GM12878 (cell line): Measurements from ENCODE around the gene PPP1R37. TPM values are rescaled to one million over a fixed set of nuclear protein-coding genes. Genes with fewer than 3 reads are reported as not detected.

Experiments used
- ATAC-seq: fragments of 200-7000 bp; cut with Tn5 transposase; 3 replicates; pipeline ENCODE4 v1.9.1; 2020; ENCODE audit warnings: mild to moderate bottlenecking, moderate library complexity
- BruUV-seq: library from RNA; stranded (reverse); fragments of 400-500 nt; replicated peaks from 2 replicates; lab custom pipeline; 2021; lab: Mats Ljungman, UMichigan
- CTCF ChIA-PET: fragments of 300-600 bp; sonication (Branson Sonifier 250); formaldehyde crosslinking; extraction: SDS; loops from one replicate; lab custom pipeline; 2021; ENCODE audit warnings: inconsistent platforms; lab: Yijun Ruan, JAX
- POLR2A ChIA-PET: fragments of 350-600 bp; formaldehyde crosslinking; extraction: SDS; loops from one replicate; lab custom pipeline; 2021; ENCODE audit warnings: inconsistent platforms; lab: Charles Lee
- RAD21 ChIA-PET: fragments of 300-600 bp; sonication (Branson Sonifier 250); formaldehyde crosslinking; loops from one replicate; lab custom pipeline; 2023; ENCODE audit warnings: antibody characterized with exemption; ENCODE audit not compliant: unreplicated experiment; lab: Charles Lee
- SMC1A ChIA-PET: fragments of 300-600 bp; sonication (Branson Sonifier 250); formaldehyde crosslinking; loops from one replicate; lab custom pipeline; 2023; ENCODE audit not compliant: unreplicated experiment, uncharacterized antibody; lab: Charles Lee
- DNase-seq: peaks from one replicate; pipeline ENCODE4 v3.0.0-alpha.2; 2011; ENCODE audit warnings: low read depth, low spot score
- FAIRE-seq: peaks from 3 replicates; lab custom pipeline; 2011; peaks lifted over from hg19 to GRCh38; lab: Jason Lieb, UNC
- H2AFZ ChIP-seq: 2 replicates; pipeline ENCODE4 v1.6.0; 2011; ENCODE audit warnings: low read depth, low read length, control low read depth; ENCODE audit not compliant: control insufficient read depth
- H3K27ac ChIP-seq: 2 replicates; pipeline ENCODE4 v1.5.1; 2011; ENCODE audit warnings: control low read depth; ENCODE audit not compliant: control insufficient read depth, insufficient read depth
- H3K27me3 ChIP-seq, 2 experiments: replicated peaks in 1 of 2; 2 replicates each; pipeline versions ENCODE4 v1.6.0 to v1.6.1; 2011; ENCODE audit warnings: low read length in 1 of 2; ENCODE audit not compliant: control insufficient read depth in 2 of 2, insufficient read depth in 2 of 2
- H3K36me3 ChIP-seq, 2 experiments: 2 replicates each; pipeline ENCODE4 v1.5.1; 2011; ENCODE audit warnings: low read length in 1 of 2; ENCODE audit not compliant: control insufficient read depth in 2 of 2, insufficient read depth in 2 of 2
- H3K4me1 ChIP-seq: 2 replicates; pipeline ENCODE4 v1.6.1; 2011; ENCODE audit warnings: mild to moderate bottlenecking, low read length, moderate library complexity, mixed read lengths; ENCODE audit not compliant: control insufficient read depth, insufficient read depth
- H3K4me2 ChIP-seq: 2 replicates; pipeline ENCODE4 v1.6.0; 2011; ENCODE audit warnings: control low read depth; ENCODE audit not compliant: control insufficient read depth, insufficient read depth
- H3K4me3 ChIP-seq: fragments of 200-600 bp; sonication (generic); 2 replicates; pipeline ENCODE4 v1.5.1; 2016
- H3K79me2 ChIP-seq: 2 replicates; pipeline ENCODE4 v1.6.0; 2011; ENCODE audit warnings: low read length; ENCODE audit not compliant: control insufficient read depth, insufficient read depth
- H3K9ac ChIP-seq: 2 replicates; pipeline ENCODE4 v1.8.0; 2011; ENCODE audit warnings: low read length, control low read depth, mixed read lengths; ENCODE audit not compliant: control insufficient read depth, insufficient read depth
- H3K9me3 ChIP-seq: replicated peaks from 3 replicates; pipeline ENCODE4 v1.5.1; 2011; ENCODE audit warnings: mild to moderate bottlenecking, low read length; ENCODE audit not compliant: control insufficient read depth, insufficient read depth
- H4K20me1 ChIP-seq: 2 replicates; pipeline ENCODE4 v1.6.0; 2011; ENCODE audit not compliant: control insufficient read depth, insufficient read depth
- ASH2L ChIP-seq: fragments of 300-600, 200-600 bp; sonication (generic); IDR thresholded peaks from 2 replicates; pipeline ENCODE4 v1.6.1; 2017; ENCODE audit warnings: low read depth, mild to moderate bottlenecking, borderline replicate concordance
- BRCA1 ChIP-seq: IDR thresholded peaks from 2 replicates; pipeline ENCODE4 v1.6.1; 2011; ENCODE audit warnings: low read depth, low read length, improper control_type of control experiment
- JUND ChIP-seq: IDR thresholded peaks from 2 replicates; pipeline ENCODE4 v1.6.1; 2012; ENCODE audit warnings: low read depth, mild to moderate bottlenecking, low read length, improper control_type of control experiment, moderate library complexity
- KLF5 ChIP-seq: fragments of 450-650 bp; IDR thresholded peaks from 2 replicates; pipeline ENCODE4 v1.6.1; 2014; ENCODE audit warnings: mild to moderate bottlenecking; ENCODE audit not compliant: partially characterized antibody
- NBN ChIP-seq: fragments of 450-650 bp; IDR thresholded peaks from 2 replicates; pipeline ENCODE4 v1.6.1; 2016
- TBL1XR1 ChIP-seq: IDR thresholded peaks from 2 replicates; pipeline ENCODE4 v1.6.1; 2012; ENCODE audit warnings: low read depth, low read length, improper control_type of control experiment
- ZBED1 ChIP-seq: IDR thresholded peaks from 2 replicates; pipeline ENCODE4 v1.6.1; 2016; ENCODE audit warnings: borderline replicate concordance
- ZNF622 ChIP-seq: fragments of 450-650 bp; IDR thresholded peaks from 2 replicates; pipeline ENCODE4 v1.6.1; 2017; ENCODE audit warnings: mild to moderate bottlenecking, inconsistent platforms
- WGBS: methylation state at CpG from one replicate; pipeline ENCODE4 v1.1.6; 2016; ENCODE audit warnings: low lambda C conversion rate; ENCODE audit not compliant: insufficient replicate concordance, insufficient coverage; ENCODE audit errors: missing lambda C conversion rate; 5-methylcytosine and 5-hydroxymethylcytosine counted together
- in situ Hi-C: fragments of 300-500 bp; cut with MboI; formaldehyde crosslinking; loops from 9 replicates; pipeline ENCODE4 v1.14.3; 2018; ENCODE audit warnings: mixed read lengths
- intact Hi-C: fragments of 100-400 bp; cut with micrococcal nuclease; formaldehyde crosslinking; loops from one replicate; pipeline ENCODE4 v1.14.2; 2022; ENCODE audit not compliant: unreplicated experiment
- polyA plus RNA-seq, 11 experiments: library from polyadenylated mRNA; depleted of rRNA in 4 of 11; unstranded in 6 of 11; stranded (reverse) in 5 of 11; fragments of >200 nt; fragmentation: Nextera tagmentation in 4 of 11; fragmentation: Illumina TruSeq in 1 of 11; extraction: Ambion mirVana in 4 of 11; extraction: Trizol in 1 of 11; gene quantifications; 1 replicate in 1 of 11; 2 replicates in 10 of 11; pipeline versions ENCODE4 v1.2.1 to v1.2.3, GENCODE V29; 2011 to 2016; ENCODE audit warnings: inconsistent platforms in 2 of 11, missing spikeins in 2 of 11, low read depth in 1 of 11
- total RNA-seq, 4 experiments: library from RNA; depleted of rRNA in 3 of 4; stranded (reverse); fragments of >200 nt in 3 of 4; fragmentation: Illumina TruSeq in 1 of 4; extraction: Trizol in 1 of 4; gene quantifications; 2 replicates each; pipeline versions ENCODE4 v1.2.1 to v1.2.3, GENCODE V29; 2013 to 2021
- TF ChIP-seq, protein P1 (sequence below): IDR thresholded peaks from 2 replicates; pipeline ENCODE4 v1.6.1; 2012; ENCODE audit warnings: low read length, inconsistent platforms

The PPP1R37 gene
- total and polyA plus RNA-seq, 10 of the 15 experiments (the other 5 are each of a cell fraction or from before 2014, with no cell fraction given) = 0.09 to 21.3 (median 5.1) TPM; not detected in 1

DNA sequence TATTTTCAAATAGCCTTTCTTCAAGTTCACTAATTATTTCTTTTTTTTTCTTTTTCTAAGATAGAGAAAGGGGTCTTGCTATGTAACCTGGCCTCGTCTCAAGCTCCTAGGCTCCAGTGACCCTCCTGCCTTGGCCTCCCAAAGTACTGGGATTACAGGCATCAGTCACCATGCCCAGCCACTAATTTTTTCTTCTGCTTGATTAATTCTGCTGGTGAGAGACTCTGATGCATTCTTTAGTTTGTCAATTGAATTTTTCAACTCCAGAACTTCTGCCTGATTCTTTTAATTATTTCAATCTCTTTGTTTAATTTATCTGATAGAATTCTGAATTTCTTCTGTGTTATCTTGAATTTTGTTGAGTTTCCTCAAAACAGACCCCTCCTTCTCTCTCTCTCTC is 97.0 kb downstream of the PPP1R37 start (continued):
- TF ChIP-seq ZBED1 = no peak

DNA sequence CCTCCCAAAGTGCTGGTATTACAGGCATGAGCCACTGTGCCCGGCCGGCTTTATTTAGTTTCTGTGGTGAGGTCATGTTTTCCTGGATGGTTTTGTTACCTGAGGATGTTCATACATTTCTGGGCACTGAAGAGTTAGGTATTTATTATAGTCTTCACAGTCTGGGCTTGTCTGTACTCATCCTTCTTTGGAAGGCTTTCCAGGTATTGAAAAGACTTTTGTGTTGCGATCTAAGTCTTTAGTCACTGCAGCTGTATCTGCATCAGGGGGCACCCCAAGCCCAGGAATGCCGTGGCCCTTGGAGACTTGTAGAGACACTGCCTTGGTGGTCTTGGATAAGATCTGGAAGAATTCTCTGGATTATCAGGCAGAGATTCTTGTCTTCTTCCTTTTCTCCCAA is 98.4 kb downstream of the PPP1R37 start:
- 83% methylated on average over 4 of the region's 4 CpGs for WGBS
- DNase-seq = no peak
- Histone ChIP-seq H3K27me3 (no peaks in the 10 kb centered on the region), H3K9me3 (no peaks in the 10 kb centered on the region), H3K36me3 (no peaks in the 10 kb centered on the region), H2AFZ (no peak overlapping the region), H3K4me2 (no peak overlapping the region), H3K4me3 (no peak overlapping the region), H3K4me1 (peaks cover 3% of the 10 kb centered on the region; the same call in 1 of the 2 replicates), H4K20me1 (no peaks in the 10 kb centered on the region), H3K9ac (no peak overlapping the region), H3K79me2 (no peaks in the 10 kb centered on the region), H3K27ac (no peak overlapping the region)
- no peak for FAIRE-seq
- intact Hi-C loops = no loop called here
- no TSS peak for BruUV-seq
- no peak for ATAC-seq
- ChIA-PET POLR2A (no interaction called here), CTCF (no interaction called here), RAD21 (interaction anchor here (0.6 kb wide), 1 partner anchor 400 kb away, joined by 3 read pairs; no protein-coding TSS in a partner anchor), SMC1A (no interaction called here)
- TF ChIP-seq ASH2L (no peak), JUND (no peak), BRCA1 (no peak), TBL1XR1 (no peak), NBN (no peak), ZNF622 (no peak), KLF5 (no peak)
- TF ChIP-seq, protein P1, sequence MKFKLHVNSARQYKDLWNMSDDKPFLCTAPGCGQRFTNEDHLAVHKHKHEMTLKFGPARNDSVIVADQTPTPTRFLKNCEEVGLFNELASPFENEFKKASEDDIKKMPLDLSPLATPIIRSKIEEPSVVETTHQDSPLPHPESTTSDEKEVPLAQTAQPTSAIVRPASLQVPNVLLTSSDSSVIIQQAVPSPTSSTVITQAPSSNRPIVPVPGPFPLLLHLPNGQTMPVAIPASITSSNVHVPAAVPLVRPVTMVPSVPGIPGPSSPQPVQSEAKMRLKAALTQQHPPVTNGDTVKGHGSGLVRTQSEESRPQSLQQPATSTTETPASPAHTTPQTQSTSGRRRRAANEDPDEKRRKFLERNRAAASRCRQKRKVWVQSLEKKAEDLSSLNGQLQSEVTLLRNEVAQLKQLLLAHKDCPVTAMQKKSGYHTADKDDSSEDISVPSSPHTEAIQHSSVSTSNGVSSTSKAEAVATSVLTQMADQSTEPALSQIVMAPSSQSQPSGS = no peak
- in situ Hi-C loops = no loop called here
